Left ventricle myocardium inferior (tissue), 1 donor: ENCODE data around the gene BANP. TPM values are rescaled to one million over a fixed set of nuclear protein-coding genes. Genes with fewer than 3 reads are reported as not detected.
"Not testable (repeated sequence)": the region's sequence is repeated elsewhere in the genome, so short reads cannot be mapped to it uniquely, and the experiment has no call there.

Source experiments
- DNase-seq: peaks from one replicate; pipeline ENCODE4 v3.0.0-alpha.2; 2020
- H3K27ac ChIP-seq: fragments of 200-600 bp; replicated peaks from 2 replicates; pipeline ENCODE4 v1.8.0; 2021
- H3K27me3 ChIP-seq: fragments of 200-600 bp; 2 replicates; pipeline ENCODE4 v1.8.0; 2021; ENCODE audit warnings: low read depth
- H3K36me3 ChIP-seq: fragments of 200-600 bp; 2 replicates; pipeline ENCODE4 v1.8.0; 2021
- H3K4me1 ChIP-seq: fragments of 200-600 bp; 2 replicates; pipeline ENCODE4 v1.8.0; 2021
- H3K4me3 ChIP-seq: fragments of 200-600 bp; 2 replicates; pipeline ENCODE4 v1.8.0; 2021; ENCODE audit warnings: mild to moderate bottlenecking, moderate library complexity
- H3K9me3 ChIP-seq: fragments of 200-600 bp; replicated peaks from 2 replicates; pipeline ENCODE4 v1.8.0; 2021
- CTCF ChIP-seq: fragments of 200-600 bp; IDR thresholded peaks from 2 replicates; pipeline ENCODE4 v1.8.0; 2021; ENCODE audit warnings: antibody characterized with exemption, mild to moderate bottlenecking, borderline replicate concordance
- intact Hi-C: fragments of 100-400 bp; cut with micrococcal nuclease; formaldehyde crosslinking; loops from one replicate; pipeline ENCODE4 v1.11.0; 2022
- total RNA-seq: library from RNA; stranded (reverse); fragmentation: NEBNext Ultra II Directional; extraction: Animal tissue kit (Norgen Biotek cat#: 25700); gene quantifications from one replicate; pipeline ENCODE4 v1.2.1, GENCODE V29; 2021
- donor health status: DM: no; HTN: yes; CAD: no; lungs with severe emphysema.

The BANP gene
- total RNA-seq, 1 donor from 2014 or later, result 12.6 TPM

- TF ChIP-seq CTCF, result no peak
- Histone ChIP-seq H3K36me3 (no peaks in the 10 kb centered on the region), H3K4me1 (no peaks in the 10 kb centered on the region), H3K9me3 (no peaks in the 10 kb centered on the region), H3K27me3 (peaks cover 10% of the 10 kb centered on the region), H3K4me3 (no peak overlapping the region), H3K27ac (no peak overlapping the region)
- intact Hi-C loops, result no loop called here
- no peak for DNase-seq
Observed at GRCh38 chr16:88108762-88109161, 157.5 kb downstream of the BANP start.

GRCh38 chr16:88109726-88110621 lies 158.7 kb downstream of the BANP start:
- H3K4me1 ChIP-seq, H3K4me3 ChIP-seq, DNase-seq, H3K36me3 ChIP-seq, H3K27ac ChIP-seq, intact Hi-C loops, H3K9me3 ChIP-seq: not testable (repeated sequence)
- peaks cover 10% of the 10 kb centered on the region for H3K27me3 ChIP-seq

GRCh38 chr16:88110875-88111494 lies 159.8 kb downstream of the BANP start:
- intact Hi-C loops, result not testable (repeated sequence)

GRCh38 chr16:88111976-88112375 lies 160.7 kb downstream of the BANP start:
- peaks cover 20% of the 10 kb centered on the region for H3K27me3 ChIP-seq
- H3K4me1 ChIP-seq, H3K27ac ChIP-seq, H3K4me3 ChIP-seq, H3K36me3 ChIP-seq, DNase-seq, H3K9me3 ChIP-seq, intact Hi-C loops: not testable (repeated sequence)

More at GRCh38 chr16:88110875-88111494, 159.8 kb downstream of the BANP start:
- DNase-seq, H3K9me3 ChIP-seq, H3K36me3 ChIP-seq, H3K4me1 ChIP-seq, H3K4me3 ChIP-seq, H3K27ac ChIP-seq: not testable (repeated sequence)
- peaks cover 13% of the 10 kb centered on the region for H3K27me3 ChIP-seq

- no peaks in the 10 kb centered on the region for H3K4me1 ChIP-seq
- H3K27ac ChIP-seq, result no peak overlapping the region
- no peak for DNase-seq
- no peak overlapping the region for H3K4me3 ChIP-seq
- H3K36me3 ChIP-seq, result no peaks in the 10 kb centered on the region
- TF ChIP-seq CTCF, result no peak
- peaks cover 20% of the 10 kb centered on the region for H3K27me3 ChIP-seq
- no peaks in the 10 kb centered on the region for H3K9me3 ChIP-seq
- intact Hi-C loops, result no loop called here
Observed at GRCh38 chr16:88113545-88114045, 162.4 kb downstream of the BANP start.

- H3K9me3 ChIP-seq, H3K4me1 ChIP-seq, H3K4me3 ChIP-seq, intact Hi-C loops, DNase-seq, H3K36me3 ChIP-seq, H3K27ac ChIP-seq: not testable (repeated sequence)
- peaks cover 20% of the 10 kb centered on the region for H3K27me3 ChIP-seq
Observed at GRCh38 chr16:88114541-88115228, 163.5 kb downstream of the BANP start.

- intact Hi-C loops, result no loop called here
- Histone ChIP-seq H3K36me3 (no peaks in the 10 kb centered on the region), H3K27me3 (peaks cover 20% of the 10 kb centered on the region), H3K9me3 (no peaks in the 10 kb centered on the region), H3K27ac (no peak overlapping the region), H3K4me3 (no peak overlapping the region), H3K4me1 (no peaks in the 10 kb centered on the region)
- TF ChIP-seq CTCF, result no peak
- DNase-seq, result no peak
Observed at GRCh38 chr16:88116121-88116520, 164.9 kb downstream of the BANP start.
